NCI-H1694 (cell line): ENCODE data around the gene CNTN5.

Experiments used
- DNase-seq: peaks from one replicate; lab custom pipeline; 2025; lab: John Stamatoyannopoulos, UW

The CNTN5 gene

DNA sequence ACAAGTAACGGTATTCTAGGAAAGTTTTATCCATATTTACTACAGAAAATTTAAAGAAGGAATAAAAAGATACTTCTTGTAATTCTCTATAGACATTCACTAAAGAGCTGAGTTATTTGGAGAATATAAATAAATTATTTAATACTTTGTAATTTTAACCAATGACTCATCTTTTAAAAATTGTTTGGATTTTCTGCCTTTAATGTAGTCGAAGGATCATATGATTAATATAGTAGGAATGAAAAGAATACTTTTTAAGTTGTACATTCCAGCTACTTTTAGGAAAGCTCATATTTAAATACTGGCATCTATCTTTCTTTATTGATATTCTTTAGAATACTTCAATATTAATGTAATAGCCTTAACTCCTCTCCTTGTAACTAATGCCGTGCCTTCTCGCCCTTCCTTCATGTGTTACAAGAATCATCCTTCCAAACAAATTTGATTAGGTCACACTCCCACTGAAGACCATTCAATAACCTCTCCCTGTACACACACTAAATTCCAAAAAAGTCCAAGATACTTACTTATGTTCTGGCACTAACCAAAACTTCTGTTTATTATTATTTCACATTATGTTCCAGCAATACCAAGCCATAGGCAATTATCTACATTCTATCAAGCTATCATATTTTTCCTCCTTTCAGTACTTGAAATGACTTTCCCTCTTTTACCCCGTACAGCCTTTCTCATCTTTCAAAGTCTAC is 501.9 kb downstream of the CNTN5 start:
- no peak for DNase-seq

DNA sequence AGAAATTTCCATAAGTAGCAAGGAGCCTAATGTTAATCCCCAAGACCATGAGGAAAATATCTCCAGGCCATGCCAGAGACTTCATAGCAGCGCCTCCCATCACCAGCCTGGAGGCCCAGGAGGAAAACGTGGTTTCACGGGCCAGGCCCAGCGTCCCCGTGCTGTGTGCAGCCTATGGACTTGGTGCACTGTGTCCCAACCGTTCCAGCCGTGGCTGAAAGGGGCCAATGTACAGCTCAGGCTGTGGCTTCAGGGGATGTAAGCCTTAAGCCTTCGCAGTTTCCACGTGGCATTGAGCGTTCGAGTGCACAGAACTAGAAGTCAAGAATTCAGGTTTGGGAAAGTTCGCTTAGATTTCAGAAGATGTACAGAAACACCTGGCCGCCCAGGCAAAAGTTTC is 510.7 kb downstream of the CNTN5 start:
- DNase-seq: no peak

DNA sequence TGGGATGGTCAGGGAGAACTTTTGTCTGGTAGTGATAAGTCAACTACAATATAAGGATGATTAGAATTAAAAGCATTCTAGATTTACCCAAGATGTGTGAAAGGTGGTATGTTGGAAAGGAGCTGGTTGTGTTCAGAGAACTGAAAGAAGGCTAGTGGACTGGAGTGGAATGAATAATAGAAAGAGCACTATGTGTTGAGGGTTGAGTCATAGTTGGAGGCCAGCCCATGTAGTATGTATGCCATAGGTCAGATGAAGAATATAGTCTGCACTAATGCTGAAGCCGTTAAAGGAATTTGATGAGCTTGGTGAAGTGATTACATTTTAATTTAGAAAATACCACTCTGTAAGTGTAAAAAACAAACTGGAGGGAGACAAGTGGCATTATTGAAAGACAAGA is 514.1 kb downstream of the CNTN5 start:
- DNase-seq: no peak

DNA sequence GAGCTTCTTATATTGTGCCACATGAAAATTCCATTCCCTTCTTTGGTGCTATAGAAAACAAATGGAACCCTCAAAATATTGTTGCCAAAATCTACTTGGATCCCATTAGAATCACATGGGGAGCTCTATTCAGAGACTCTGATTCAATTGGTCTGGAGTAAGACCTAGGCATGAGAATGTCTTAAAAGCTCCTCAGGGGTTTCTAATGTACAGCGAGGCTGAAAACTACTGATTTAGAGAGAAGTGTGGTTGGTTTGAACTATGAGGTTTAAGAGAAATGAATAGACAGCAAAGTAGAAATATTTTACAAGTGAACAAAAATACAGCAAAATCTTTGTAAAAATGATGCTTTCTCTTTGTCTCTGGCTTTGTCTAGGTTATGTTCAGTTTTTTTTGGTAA is 514.7 kb downstream of the CNTN5 start:
- DNase-seq: no peak

DNA sequence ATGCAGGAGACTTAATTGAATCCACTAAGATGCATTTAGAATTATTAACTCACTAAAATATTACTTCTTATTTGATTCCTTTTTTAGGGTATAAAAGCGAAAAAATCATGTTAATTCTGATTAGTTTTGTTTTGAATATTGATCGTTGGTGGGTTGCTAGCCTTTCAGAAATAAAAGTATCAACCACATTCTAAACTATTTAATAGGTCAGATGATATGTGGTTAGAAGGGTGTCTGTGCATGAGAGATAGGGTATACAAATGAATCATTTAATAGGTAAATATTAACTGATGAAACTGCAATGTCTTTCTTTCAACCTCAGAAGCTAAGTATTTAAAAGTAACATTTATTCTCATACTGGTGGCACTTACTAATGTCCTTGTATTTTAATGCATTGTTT is 515.1 kb downstream of the CNTN5 start:
- no peak for DNase-seq

DNA sequence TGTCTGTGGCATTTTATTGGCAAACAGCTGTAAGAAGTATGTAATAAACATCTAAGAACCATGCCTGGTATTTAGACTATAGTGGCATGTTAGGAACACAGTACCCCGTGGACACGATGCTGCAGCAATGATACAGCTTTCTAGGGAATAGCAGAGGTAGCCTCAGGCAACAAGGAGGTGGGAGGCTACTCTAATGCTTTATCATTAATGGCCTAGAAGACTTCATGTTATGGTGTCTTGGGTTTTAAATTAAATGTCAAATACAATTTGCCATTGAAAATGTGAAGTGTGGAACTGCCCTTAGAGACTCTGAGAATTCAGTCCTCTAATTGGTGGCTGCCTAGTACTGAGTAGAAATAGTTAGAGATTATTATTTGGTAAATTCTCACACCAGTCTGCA is 516.9 kb downstream of the CNTN5 start:
- no peak for DNase-seq

DNA sequence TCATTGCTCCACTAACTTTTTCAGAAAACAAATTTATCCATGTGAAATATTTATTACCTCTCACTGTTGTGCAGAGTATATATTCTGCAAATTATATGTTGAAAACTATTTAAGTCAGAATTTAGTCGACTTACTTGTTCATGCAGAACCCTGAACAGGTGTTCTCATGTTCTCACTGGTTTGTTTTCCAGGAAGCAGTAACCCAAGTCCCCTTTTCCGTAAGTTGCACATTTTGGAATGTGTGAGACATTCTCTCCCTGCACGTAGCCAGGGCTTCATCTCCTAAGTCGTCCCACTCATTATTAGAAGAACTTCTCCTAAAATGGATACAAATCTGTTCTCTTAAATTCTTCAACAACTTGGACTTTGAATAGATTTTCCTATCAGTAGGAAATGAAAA is 524.9 kb downstream of the CNTN5 start:
- no peak for DNase-seq

DNA sequence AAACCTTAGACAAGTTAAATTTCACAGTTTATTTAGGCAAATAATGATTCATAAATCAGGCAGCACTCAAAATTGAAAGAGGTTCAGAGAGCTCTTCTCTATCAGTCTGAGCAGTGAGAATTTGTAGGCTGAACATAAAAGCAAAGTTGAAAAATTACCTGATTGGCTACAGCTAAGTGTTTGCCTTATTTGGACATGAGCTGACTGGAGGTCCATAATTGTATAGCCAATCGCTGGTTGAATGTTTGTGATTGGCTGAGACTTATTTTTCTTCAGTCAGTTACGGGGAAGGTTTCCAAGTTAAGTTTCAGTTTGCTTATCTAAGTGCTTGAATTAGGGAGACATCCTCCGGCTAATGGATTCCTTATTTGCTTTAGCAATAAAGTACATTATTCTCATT is 527.5 kb downstream of the CNTN5 start:
- DNase-seq: no peak

DNA sequence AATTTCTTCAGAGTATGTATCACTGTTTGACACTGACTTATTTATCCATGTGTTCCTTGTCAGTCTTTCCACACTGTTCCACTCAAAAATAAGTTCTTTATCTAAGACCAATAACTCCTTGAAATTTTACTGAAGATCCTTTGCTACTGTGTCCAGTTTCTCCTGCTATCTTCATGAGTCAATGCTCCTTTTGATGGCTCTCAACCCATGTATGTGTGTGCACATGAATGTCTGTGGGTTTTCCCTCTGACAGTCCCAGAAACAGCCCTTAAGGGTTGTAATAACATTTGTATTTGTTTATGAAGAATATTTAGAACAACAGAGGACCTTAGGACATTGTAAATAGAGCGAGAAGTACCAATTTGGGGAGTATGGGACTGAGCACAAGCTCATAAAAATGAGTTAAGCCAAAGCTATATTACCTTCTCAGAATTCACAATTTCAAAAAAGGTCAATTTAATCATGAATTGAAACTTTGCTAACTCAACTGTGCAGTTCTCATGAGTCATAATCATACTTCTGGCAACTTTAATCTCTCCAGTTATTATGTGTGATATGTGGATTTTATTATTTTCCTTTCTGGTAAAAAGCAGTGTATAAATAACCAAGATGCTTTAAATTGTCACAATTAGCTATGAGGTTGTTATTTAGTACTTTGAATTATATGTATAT is 533.6 kb downstream of the CNTN5 start:
- no peak for DNase-seq

DNA sequence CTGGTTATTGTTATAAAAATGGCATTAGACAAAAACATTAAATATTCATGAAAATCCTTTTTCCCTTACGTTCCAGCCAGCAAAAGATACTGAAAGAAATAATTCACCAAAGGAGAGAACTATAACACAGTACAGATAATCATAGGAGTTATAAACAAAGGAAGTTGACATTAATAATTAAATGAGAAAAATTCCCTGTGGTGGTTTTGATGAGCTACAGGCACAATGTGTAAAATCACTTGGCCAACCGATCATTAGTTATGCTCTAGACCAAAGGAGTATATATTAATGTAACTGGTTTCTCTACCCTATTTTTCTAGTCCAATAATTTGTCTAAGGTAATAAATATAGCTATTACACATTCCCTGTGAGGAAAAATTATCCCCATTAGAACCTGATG is 534.7 kb downstream of the CNTN5 start:
- no peak for DNase-seq

DNA sequence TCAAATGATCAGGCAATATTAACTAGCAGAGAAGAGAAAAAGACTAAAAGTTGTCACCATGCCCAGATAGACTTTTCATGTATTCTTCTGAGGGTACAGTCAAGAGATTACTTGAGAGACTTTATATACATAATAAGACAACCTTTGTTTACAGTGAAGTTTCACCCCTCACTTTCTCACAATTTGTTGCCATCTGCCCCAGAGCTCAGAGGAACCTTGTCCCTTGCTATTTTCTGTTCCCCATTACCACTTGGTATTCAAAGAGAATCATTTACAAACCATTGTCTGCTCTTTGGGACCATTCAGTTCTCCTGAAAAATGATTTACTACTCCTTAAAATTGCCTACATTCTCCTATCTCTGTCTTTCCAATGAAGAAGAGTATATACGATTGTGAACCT is 544.6 kb downstream of the CNTN5 start:
- DNase-seq: no peak

DNA sequence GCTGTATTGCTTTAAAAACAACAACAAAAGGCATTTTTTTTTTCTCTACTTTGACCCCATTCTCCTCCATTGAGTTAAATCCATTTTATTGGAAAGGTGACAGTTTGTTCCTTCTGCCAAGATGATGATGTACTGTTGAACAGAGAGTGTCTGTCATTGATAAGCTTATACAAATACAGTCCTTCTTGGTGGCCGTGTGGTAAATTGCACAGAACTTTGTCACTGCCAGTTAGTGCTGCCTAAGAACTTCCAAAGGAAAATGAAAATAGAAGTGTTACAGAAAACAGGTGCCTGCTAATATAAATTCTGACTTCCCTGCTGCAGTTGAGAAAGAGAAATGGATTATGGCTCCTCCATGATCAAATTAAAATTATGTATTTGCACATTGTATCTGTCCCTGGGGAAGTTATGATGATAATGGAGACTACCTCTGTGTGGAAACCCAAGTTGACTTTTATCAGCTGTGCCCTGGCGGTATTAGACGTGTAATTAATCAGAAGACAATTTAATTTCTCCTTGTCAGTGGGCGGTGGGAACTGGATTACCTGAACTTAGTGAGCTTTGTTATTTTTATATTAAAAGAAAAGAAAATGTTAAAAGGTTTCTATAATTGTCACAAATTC is 546.7 kb downstream of the CNTN5 start:
- no peak for DNase-seq

DNA sequence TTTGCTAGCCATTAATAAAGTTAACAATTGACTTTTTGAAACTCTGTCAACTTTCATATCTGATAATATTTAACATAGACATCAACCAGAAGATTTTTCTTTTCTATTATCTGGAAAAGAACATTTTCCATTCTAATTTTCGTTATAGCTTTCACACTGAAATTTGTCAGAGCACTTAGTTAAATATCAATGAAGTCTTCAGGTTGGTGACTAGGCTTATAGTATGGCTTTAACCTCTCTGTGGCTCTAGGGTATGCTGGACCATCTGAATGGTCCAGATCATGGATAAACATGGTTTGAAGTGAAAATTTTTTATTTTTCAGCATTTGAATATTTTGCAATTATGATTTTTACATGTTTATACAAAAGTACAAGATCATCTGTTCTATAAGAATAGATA is 548.1 kb downstream of the CNTN5 start:
- DNase-seq: no peak

DNA sequence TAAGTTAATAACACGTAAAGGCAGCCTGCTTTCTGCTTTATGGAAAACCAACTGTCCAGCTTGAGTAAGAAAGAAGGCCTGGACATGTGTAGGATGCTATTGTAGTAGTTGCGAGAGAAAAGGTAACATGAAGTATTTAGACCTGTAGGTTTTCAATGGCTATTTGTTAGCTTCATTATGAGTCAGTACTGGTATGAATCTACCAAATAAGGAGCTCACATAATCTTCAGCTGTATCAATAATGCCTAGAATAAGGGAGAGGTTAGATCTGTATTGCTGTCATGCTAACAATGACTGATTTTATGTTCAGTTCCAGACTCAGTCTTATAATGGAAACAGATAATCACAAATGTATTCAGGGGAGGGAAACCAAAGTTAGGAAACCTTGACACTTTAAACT is 550.3 kb downstream of the CNTN5 start:
- no peak for DNase-seq

DNA sequence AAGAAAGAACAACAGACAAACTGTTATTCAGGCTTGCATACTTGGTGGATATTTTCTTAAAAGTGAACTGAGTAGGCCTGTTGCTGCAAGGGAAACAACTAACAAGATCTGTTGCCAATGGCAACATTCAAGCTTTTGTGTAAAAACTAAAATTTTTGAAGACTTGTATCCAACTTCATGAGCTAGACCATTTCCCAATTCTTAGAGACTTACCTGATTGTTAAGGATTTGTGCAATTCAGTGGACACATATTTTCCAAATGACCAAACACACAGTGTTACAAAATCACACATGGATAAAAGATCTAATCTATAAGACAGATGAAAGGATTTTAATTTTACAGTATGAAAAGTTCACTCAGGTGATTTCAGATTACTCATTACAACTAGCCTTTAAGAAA is 564.1 kb downstream of the CNTN5 start:
- DNase-seq: no peak

DNA sequence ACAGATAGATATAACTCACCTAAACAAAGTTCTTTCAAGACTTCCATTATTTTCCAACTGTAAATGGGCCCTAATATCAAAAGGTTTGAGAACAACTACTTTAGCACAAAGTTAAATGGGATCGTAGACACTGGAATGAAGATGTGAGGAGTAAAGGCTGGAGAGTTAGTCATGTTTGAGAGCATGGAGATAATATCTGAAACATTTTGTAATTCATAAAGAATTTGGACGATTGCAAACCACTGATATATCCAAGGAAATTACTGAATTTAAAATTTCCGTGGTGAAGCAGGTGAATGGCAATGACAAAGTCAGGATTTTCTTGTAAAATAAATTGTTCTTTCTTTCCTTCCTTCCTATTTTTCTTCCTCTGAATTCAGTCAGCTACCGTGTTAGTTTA is 564.9 kb downstream of the CNTN5 start:
- DNase-seq: no peak

DNA sequence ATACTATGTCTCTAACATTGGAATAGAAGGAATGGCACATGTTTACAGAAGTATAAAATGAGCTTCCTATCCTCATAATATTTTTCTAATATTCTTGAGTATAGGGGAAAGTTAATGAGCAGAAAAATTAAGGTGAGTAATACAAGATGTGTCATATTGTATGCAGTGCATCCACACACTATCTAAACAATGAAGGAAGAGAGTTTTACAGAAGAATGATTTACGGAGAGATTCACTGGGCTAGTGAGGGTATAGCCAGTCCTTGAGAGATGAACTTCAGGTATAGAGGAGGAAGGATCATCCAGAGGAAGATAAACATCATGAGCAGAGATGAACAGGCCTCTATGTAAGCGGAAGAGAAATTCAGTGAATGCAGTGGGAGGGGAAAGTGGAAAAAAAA is 569.0 kb downstream of the CNTN5 start:
- no peak for DNase-seq

DNA sequence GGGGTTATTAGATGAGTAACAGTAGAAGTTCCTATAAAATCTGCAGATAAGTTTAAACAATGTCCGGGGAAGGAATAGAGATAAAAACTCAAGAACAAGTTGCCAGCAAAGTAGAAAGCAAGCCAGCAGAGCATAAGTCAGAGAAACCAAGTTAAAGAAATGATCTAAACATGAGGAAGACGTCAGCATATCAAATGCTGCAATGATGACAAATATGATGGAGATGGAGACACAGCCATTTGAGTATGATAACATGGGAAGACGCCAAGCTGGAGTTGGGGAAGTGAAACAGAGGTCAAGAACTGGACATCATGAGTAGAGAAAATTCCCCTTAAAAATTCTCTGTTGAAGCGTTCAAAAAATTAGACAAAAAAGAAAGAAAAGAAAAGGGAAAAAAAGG is 571.5 kb downstream of the CNTN5 start:
- no peak for DNase-seq

DNA sequence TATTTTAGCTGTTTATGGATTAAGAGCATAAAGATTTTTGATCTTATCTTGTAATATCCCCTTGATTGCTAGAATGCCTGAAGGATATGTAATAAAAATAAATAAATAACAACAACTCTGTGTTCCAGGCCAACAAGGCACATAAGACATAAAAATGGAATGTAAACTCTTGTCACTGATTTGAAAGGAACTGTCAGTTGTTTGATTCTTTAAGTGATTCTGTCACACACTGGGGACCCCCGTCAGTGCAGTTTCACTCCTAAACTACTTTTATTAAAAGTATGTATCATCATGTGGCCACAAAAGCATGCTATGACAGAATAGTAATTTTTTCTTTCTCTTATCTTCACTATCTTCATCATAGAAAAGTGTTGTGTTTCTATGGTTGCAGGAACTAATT is 572.4 kb downstream of the CNTN5 start:
- DNase-seq: no peak

DNA sequence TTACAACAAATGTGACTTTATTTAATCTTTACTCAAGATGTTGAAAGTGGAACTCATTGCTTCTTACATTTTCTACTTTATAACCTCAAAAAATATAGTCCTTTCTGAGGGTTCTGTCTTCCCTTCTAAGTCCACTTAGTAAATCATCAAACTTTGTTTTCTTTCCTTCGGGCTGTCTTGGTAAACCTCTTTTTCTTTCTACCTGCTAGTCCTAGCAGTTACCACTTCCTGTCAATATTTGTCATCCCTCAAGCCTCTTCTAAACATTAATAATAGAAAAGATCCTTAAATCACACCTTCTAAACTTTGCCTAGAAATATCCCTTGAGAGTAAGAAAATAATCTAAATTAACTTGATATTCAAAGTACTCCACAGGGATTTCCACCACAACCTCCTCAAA is 580.4 kb downstream of the CNTN5 start:
- DNase-seq: no peak

DNA sequence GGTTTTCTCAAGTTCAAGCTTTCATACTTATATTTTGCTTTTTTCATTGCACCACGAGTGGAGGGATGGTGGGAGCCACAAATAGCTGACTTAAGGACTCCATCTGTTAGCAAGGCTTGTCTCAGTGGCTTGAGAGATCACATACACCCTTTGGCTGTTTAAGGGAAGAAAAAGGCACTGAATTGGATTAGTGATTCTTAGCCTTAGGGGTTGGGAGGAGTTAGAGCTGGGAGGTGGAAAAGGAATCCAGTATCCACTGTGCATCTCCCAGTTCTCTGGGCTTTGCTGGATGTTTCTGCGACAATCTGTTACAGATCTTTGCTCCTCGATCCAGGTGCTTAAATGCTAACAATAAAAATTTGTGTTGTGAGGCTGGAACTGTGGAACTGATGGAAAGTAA is 593.6 kb downstream of the CNTN5 start:
- DNase-seq: no peak

DNA sequence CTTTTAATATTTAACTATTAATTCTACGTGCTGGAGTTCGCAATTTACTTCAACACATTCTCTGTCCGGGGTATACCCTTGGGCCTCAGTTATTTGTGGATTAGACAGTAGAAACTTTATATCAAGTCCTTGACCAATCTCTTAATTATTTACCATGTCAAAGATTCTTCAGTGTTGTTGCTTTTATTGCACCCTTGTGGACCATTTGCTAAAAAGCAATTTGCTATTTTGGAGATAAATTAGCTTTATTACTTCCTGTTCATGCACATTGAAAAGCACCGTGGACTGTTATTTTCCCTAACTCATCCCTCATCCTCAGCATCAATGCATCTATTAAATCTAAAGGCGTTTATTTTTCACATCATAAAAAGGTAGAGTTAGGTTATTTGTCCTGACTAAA is 609.9 kb downstream of the CNTN5 start:
- DNase-seq: no peak

DNA sequence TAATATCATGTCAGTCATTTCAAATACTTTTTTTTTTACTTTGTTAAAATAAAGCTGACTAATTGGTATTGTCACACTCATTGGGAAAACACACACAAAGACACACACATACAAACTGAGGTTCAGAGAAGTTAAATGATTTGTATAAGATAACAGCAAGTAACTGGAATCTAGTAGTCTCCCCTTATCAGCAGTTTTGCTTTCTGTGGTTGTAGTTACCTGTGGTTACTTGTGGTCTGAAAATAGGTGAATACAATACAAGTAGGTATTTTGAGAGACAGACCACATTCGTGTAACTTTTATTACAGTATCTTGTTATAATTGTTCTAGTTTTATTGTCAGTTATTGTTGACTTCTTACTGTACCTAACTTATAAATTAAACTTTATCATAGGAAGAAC is 610.9 kb downstream of the CNTN5 start:
- DNase-seq: no peak

DNA sequence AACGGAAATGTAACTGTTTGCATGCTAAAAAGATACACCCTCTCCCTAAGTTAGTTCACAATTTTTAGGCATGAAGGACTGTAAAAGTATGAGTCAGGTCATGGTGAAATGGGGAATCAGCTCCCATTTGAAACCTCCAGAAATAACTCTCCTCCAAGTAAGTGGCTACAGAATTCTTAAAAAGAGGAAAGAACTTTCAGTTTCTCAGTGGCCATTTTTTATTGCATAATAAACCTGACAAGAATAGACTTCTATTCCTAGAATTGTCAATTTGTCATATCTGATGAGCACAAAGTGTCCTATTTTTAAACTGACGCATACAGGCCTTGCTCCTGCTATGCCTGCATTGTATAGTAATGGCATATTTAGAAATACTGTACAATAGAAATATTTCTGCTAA is 612.2 kb downstream of the CNTN5 start:
- no peak for DNase-seq
